Ramos (cell line): Measurements from ENCODE around the gene ZNF215.
"Not testable (repeated sequence)": the region's sequence is repeated elsewhere in the genome, so short reads cannot be mapped to it uniquely, and the experiment has no call there.

Experiments
- in situ Hi-C: fragments of 300-500 bp; cut with MboI; formaldehyde crosslinking; loops from one replicate; pipeline ENCODE4 v1.14.3; 2022; ENCODE audit warnings: low sequenced_read_pairs; ENCODE audit not compliant: unreplicated experiment

The ZNF215 gene

DNA sequence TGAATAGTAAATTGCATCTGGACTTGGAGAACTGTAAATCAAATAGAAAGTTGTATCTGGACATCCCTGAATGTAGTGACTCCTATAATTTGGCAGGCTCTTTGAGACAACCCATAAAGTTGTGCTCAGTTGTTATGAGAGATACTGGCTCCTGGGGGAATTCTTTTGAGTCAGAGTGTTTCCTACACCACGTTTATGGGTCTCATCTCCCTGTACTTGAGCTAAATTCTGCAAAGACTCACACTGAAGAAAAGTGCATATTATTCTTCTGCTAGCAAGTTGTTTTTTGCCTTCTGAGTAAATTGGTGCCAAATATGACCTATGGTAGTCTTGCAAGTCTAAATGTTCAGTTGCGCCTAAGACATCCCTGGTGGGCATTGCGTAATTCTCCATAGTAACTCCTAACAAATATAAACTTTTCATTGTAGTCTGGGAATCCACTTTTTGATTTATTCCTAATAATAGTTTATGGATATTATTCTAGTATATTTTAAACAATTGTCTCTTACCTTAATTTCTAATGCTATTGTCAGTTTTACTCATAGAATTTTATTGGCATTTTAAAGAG is 5.0 kb downstream of the ZNF215 start:
- in situ Hi-C loops = no loop called here

DNA sequence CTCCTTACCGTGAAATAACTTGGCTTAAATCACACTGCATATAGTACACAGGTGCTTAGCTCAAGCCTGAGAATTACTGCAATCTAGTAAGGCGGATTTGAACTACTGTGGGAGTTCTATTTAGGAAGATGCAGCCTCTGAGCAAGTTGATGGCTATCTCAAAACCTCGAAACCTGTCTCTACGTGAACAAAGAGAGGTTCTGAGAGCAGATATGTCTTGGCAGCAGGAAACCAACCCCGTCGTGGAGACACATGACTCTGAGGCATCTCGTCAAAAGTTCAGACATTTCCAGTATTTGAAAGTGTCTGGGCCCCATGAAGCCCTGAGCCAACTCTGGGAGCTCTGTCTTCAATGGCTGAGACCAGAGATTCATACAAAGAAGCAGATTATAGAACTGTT is 5.9 kb downstream of the ZNF215 start:
- in situ Hi-C loops = no loop called here

DNA sequence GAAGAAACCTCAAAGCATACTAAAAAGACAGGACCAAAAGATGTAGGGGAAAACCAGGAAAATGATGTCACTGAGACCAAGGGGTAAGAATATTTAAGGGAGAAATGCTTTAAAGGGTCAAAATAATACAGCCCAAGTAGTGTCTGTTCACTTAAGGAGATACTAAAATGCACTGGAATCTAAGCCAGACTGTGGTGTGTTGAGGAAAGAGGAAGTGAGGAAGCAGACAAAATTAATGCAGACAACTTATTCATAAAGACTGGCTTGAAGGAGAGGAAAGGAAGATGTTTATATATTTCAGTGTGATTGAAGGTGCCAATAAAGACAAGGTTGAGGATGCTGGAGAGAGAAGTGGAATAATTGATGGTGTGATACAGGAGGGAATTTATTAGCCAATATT is 15.7 kb downstream of the ZNF215 start:
- in situ Hi-C loops = no loop called here

- in situ Hi-C loops = no loop called here
Observed at GRCh38 chr11:6943131-6943530, 16.9 kb downstream of the ZNF215 start.

- in situ Hi-C loops = not testable (repeated sequence)
Observed at GRCh38 chr11:6954248-6954647, 28.0 kb downstream of the ZNF215 start.

DNA sequence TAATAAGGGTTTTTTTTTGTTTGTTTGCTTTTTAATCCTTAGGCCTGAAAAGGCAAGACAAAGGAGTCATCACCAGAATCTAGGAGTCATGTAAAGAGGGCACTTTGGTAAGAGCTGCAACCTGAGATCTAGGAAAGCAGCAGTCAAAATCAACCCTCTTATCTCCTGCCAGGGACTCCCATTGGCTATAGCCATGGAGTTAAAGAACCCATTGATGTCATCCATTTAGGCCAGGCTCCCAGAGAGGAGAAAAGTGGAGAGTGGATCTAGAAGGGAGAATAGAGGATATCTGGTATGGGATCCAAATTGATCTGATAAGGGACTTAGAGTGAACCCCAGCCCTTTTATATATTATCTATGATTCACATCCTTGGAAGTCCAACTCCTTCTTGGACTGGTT is 35.9 kb downstream of the ZNF215 start:
- in situ Hi-C loops = no loop called here

DNA sequence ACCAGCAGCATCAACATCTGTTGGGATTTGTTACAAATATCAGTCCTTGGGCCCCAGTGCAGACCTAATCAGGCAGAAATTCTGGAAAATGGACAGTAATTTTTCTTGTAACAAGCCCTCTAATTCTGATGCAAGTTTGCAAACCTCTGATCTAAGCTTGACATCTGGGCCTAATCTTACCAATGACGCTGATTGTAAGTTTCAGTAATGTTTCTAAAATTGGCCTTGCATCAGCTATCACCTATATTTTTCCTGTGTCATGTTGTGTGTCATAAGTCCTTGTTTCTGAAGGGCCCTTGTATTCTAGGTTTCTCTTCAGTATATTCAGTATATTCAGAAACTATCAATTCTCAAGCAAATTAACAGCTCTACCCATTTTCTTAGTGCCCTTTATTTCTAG is 36.4 kb downstream of the ZNF215 start:
- in situ Hi-C loops = no loop called here

DNA sequence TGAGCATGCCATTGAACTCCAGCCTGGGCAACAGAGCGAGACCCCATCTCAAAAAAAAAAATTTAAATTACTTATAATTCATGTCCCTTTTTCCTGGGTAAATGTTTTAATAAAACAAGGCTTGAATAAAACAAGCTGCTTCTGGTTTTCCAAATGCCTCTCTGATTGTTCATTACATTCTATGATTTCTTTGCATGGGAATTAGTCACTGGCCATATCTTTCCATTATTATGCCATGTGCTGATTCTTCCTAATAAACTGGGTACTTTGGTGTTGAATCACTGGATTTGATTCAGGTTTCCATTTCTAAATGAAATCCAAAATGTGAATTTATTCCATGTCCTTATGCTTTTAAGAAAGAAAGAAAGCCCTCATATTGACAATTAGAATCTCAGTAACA is 42.6 kb downstream of the ZNF215 start:
- in situ Hi-C loops = no loop called here

GRCh38 chr11:6969854-6970253 is 43.6 kb downstream of the ZNF215 start:
- in situ Hi-C loops = not testable (repeated sequence)

DNA sequence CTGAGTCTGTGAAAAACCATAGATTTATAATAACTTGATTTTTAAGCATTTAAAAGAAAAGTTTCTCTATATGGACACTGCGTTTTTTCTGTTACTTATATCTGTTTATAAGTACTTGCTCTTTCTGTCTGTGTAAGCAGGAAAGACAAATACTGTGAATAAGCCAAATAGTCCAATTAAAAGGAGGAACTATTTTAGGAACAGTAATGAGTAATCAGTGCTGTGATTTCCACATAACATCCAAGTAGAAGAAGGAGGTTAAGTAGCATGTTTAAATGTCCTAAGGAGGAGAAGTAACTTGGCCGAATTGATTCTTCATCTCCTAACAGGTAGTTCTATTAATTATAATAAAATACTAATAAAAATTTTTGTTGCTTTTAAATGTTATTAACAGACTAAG is 53.1 kb downstream of the ZNF215 start:
- in situ Hi-C loops = no loop called here

- in situ Hi-C loops = no loop called here
Observed at GRCh38 chr11:6986487-6986886, 60.3 kb downstream of the ZNF215 start.

DNA sequence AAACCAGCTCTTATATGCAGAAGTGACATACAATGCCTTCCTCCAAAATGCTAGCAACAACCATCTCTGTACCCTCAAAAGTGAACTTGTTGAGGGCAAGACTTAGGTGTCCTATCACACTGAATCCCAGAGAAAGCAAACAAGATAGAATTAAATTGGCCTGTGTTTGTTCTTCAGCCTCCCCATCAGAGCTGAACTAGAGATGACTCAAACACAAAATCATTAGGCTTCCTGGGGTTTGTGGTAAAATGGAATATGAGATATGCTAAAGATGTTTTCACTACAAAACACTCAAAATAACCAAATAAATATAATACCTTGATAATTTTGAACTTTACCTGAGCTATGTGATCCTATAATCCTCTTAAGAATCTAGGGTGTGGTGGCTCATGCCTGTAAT is 62.3 kb downstream of the ZNF215 start:
- in situ Hi-C loops = no loop called here

GRCh38 chr11:6991227-6991626 is 65.0 kb downstream of the ZNF215 start:
- in situ Hi-C loops = no loop called here

DNA sequence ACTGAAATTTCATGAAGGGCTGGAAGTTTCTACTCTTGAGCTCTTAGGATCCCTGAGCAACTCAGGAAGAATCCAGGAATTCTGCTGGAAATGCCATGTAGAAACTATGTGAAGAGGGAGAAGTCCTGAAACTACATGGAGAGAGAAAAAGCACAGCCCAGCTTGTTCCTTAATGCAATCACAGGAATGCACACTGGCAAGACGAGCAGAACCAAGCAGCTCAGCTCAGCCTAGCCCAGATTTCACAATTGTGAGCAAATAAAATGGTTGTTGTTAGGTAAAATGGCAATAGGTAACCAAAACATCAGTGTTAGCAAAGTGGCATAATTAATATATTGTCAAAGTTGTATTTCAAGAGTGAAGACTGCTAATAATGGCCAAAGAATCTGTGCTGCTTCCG is 65.8 kb downstream of the ZNF215 start:
- in situ Hi-C loops = no loop called here

DNA sequence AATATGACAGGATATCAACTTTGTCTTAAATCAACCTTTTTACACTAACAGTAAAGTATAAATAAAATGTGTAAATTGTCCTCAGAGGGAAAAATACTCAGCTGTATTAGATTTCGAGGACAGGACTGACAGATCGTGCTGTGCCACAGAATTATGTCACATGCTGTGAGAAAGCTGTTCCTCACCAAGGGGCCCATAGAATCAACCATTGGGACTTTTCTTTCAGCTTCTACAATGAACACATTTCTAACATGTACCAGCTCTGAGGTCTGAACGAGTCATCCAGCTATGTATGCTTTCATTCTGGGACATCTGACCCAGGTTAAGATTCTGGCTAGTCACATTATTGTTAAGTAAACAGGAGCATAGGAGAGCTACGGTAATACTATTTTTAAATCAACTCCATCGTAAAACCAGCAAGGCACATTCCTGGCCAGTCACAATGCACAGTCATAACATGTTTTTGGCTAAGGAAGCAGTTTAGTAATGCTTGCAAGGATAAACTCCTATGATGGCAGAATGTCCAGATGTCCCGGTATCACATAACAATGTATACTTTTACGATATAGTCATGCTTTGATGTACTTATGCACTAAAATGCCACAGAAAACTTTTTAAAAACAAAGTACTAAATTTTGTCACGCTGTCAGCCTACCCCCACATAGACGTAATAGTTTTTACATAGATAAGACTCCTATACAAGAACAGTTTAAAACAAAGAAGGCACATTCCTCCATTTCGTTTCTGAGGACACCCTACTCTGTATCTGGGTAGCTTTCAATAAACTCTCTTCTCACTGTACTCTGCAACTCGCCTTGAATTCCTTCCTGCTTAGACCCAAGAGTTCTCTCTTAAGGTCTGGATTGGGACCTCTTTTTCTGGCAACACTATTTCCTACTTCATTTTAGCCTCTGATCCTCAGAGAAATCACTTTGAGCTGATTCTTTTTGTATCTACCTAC is 66.5 kb downstream of the ZNF215 start:
- in situ Hi-C loops = no loop called here

DNA sequence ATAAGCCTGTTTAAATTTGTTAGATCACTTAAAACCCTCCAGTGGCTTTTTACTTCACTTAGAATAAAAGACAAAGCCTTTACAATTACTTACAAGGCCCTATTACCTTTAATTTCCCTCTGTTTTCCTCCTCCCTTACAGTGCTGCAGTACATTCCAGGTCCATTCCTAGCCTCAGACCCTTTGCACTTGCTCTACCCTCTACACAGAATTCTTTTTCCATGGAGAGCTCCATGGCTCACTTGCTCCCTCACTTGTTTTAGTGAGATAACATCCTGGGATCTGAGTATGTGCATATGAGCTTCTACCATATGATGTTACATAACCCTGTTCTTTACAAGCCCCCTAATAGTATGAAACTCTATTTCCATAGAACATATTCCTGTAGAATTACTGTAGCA is 69.5 kb downstream of the ZNF215 start:
- in situ Hi-C loops = no loop called here

GRCh38 chr11:7004482-7004881 is 78.3 kb downstream of the ZNF215 start:
- in situ Hi-C loops = no loop called here
